Measurements from ENCODE around the gene CDH16.

DNA sequence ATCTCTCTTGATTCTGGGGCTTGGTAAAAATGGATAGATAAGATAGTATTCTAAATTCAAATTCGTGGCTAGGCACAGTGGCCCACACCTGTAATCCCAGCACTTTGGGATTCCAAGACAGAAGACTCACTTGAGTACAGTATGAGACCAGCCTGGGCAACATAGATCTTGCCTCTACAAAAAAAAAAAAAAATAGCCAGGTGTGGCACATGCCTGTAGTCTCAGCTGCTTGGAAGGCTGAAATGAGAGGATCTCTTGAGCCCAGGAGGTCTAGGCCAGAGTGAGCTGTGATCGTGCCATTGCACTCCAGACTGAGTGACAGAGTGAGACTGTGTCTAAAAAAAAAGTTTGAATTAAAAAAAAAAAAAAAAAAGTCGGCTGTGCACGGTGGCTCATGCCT, 29.1 kb downstream of the CDH16 start:
- TF ChIP-seq CTCF (IDR thresholded peaks at IDR 0.05; ENCODE audit: low read length): no peak
- no peak for TF ChIP-seq EZH2 (IDR thresholded peaks at IDR 0.05; ENCODE audit: borderline replicate concordance, low read length)

Measured in OCI-LY1 (cell line).